NOMO-1 (cell line): ENCODE results near the gene GHRHR.

ENCODE experiments used
- DNase-seq, 2 experiments: peaks; one replicate each; lab custom pipeline; 2025; ENCODE audit not compliant: unreplicated experiment in 2 of 2; lab: John Stamatoyannopoulos, UW

The GHRHR gene

DNA sequence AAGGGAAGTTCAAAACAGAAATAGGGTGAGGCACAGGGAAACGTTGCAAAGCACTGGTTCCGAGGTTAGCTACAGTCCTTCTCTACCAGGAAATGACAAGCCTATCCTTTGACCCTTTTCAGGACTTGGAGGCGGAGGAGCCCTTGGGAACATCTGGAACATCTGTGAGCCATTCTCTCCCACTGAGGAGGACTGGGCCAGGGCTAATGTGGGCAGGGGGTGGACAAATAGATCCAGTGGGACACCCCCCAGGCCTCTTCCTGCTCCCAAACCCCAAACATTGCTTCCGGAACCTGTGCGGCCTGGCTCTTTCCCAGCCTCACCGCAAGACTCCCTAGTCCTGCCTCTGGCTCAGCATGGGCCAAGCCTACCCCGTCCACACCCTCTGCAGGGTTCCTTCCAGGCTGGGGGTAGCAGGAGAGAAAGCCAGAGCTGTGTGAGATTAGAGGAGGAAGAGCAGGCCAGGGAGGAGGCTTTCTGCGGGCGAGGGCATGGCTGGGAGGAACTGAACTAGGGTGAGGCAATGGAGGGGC is 36.5 kb downstream of the GHRHR start:
- DNase-seq: peak; percentile 16 to 36

DNA sequence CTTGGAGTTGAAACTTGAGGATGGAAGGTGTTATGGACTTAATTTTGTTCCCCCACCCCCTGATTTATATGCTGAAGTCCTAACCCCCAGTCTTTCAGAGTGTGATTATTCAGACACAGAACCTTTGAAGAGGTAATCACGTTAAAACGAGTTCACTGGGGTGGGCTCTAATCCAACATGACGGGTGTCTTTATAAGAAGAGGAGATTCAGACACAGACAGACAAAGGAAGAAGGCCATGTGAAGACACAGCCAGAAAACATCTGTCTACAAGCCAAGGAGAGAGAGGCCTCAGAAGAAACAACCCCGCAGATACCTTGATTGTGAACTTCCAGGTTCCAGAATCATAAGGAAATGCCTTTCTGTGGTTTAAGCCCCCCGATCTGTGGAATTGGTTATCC is 37.0 kb downstream of the GHRHR start:
- DNase-seq: no peak

DNA sequence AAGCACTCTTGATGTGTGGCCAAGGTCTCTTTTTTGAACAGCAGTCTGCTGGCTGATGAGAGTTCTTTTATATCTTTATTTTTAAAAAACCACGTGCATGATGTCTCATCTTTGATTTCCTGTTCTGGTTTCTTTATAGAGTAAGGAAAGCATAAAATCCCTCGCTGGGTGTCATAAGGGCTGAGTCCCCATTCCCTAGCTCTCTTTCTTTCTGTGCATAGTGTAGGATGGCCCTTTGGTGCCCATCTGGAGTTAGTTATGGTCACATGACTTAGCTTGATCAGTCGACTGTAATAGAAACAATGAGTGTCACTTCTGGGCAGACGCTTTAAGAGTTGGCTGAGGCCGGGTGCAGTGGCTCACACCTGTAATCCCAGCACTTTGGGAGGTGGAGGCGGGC is 38.5 kb downstream of the GHRHR start:
- no peak for DNase-seq

DNA sequence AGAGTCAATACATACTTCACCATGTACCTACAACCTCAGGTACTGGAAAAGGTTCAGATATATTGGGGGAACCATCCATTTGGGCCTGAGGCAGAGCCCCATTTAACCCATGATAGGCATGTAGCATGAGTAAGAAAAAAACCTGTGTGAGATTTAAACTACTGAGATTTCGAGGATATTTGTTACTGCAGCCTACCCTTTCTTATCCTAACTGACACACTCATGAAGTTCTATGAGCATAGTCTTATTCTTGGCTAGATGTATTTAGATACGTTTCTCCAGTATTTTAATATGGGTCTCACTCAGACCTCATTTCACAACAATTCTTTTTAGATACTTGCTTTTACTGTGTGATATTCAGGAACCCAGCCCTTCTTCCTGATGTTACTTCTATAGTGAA is 39.3 kb downstream of the GHRHR start:
- DNase-seq: no peak

- no peak for DNase-seq
Measured at GRCh38 chr7:31003721-31004120, 40.0 kb downstream of the GHRHR start.

- DNase-seq: no peak
Measured at GRCh38 chr7:31004393-31004792, 40.6 kb downstream of the GHRHR start.

DNA sequence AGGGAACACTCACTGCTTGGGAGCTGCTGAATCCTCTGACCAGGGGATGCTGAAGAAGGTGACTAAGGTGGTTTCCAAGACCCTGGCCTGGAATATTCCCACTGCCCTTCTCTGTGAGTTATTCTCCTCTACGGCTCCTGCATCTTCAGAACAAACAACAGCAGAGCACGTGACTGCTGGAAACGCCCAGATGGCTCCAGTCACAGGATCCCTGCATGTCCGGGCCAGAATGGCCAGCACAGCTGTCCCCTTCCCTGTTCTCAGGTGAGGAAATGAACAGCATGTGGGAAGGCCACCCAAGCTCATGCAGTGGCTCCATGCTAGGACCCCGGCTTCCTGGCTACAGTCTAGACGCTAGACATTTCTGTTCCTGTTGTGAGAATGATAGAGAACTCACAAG is 43.1 kb downstream of the GHRHR start:
- DNase-seq: no peak

DNA sequence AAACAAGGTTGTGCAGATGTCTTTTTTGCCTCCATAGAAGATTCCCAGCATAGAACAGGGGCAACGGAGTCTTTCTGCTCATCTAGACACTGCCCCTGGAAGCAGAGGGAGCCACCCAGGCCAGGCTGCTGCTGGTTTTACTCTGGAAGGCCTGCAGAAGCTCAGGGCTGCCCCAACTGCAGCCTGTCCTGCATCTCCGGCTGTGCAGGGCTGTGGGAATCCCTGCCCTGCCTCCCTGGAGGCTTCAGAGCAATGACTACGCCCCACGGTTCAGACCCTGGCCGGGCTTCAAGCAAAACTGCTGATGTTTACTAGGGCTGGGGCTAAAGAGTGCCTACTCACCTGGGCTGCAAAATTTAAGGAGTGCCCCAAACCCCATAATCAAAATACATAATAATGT is 43.9 kb downstream of the GHRHR start:
- DNase-seq: no peak

- DNase-seq: no peak
Measured at GRCh38 chr7:31014826-31015225, 51.1 kb downstream of the GHRHR start.

GRCh38 chr7:31017032-31017675 is 53.4 kb downstream of the GHRHR start:
- no peak for DNase-seq

DNA sequence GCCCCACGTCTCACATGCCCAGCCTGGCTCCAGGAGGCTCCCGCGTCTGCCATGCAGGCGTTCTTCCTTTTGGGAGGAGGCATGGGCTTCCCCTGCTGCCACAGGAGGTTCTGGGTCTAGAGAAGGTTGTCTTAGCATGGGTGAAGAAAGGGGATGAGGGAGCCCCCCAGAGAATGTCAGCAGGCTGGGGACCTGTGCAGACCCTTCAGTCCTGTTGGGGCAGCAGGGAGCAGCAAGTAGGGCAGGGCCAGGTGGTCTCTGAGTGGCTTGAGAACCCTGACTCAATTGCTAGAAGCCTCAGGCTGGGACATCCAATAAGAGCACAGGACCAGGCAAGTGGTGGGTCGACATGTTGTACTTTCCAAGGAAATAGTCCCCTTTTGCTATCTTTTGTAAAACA is 54.0 kb downstream of the GHRHR start:
- no peak for DNase-seq

DNA sequence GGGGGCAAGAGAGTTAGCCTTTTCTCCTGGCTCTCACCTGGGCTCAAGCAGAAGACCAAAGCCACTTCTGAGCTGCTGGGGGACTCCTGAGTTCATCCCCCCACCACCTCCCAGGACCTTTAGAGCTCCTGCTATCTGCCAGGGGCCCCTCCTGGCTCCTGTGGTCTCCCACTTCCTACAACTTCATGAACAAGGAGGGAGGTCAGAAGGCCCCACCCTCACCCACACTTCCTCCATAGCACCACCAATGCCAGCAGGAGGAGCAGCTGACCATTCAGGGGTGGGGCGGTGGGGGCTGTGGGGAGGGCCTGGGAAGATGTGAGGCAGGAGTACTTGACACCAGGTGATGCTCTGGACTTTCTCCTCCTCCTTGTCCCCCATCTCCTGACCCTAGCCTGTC is 55.8 kb downstream of the GHRHR start:
- no peak for DNase-seq

GRCh38 chr7:31020161-31020560 is 56.4 kb downstream of the GHRHR start:
- DNase-seq: no peak

- DNase-seq: no peak
Measured at GRCh38 chr7:31020652-31021051, 56.9 kb downstream of the GHRHR start.

- no peak for DNase-seq
Measured at GRCh38 chr7:31022117-31022516, 58.4 kb downstream of the GHRHR start.

- no peak for DNase-seq
Measured at GRCh38 chr7:31022726-31023125, 59.0 kb downstream of the GHRHR start.

DNA sequence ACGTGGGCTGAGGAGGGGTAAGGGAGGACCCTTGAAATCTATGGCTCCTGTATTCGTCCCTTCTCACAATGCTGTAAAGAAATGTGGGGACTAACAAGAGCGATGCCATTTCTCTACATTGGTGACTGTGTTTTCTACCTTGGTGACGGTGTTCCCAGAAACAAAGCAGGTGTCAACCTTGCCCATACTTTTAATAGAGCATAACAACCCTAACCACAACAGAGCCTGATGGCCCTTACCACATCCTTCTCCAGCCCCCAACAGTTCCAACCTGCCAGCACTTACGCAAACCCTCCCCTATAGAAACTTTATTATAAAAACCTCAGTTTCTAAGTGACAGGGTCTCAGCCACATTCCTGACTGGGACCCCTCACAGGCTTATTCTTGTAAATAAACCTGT is 60.1 kb downstream of the GHRHR start:
- no peak for DNase-seq

DNA sequence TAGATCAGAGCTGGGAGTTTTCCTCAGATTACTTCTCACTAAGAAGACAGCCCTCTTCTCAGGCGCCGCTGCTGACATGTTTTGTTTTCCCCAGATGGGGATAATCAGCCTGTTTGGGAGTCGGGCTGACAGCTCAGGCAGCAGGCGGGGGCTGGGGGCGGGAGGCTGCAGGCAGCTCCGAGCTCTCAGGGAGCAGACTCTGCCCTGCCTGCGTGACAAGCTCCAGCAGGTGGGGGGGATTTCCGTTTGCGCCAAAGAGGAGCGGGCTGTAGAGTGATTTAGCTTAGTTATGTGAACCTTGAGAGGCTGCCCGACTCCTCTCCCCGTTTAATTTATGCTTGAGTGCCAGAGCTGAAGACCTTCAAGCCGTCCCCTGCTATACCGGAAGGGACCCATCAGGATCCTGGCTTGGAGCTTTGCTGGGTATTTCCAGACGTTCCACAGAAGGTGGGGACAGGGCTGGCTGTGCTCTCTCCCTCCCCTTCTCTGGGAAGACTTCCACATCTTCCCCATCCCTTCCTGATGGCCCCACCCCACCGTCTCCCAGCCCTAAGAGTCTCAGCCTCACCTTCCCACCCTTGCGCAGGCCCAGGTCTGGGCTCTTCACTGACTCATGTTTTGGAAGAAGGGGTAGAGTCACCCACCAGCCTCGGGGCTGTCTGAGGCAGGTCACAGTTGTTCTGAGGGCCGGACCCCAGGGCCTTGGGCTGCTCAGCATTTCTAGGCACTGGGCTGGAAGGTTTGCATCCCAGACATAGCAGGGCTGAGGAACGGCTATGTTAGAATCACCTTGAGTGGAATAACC is 63.6 kb downstream of the GHRHR start:
- no peak for DNase-seq

GRCh38 chr7:31028006-31028405 is 64.3 kb downstream of the GHRHR start:
- no peak for DNase-seq

- DNase-seq: no peak
Measured at GRCh38 chr7:31028417-31028992, 64.8 kb downstream of the GHRHR start.
